HG02852 (cell line): ENCODE measurements around the gene NDEL1.

ENCODE experiments used
- ATAC-seq: cut with Tn5 transposase; IDR thresholded peaks from one replicate; pipeline ENCODE4 v1.9.1; 2021; ENCODE audit warnings: mild to moderate bottlenecking, moderate library complexity; ENCODE audit not compliant: unreplicated experiment

Gene NDEL1

GRCh38 chr17:8477171-8477570 is 41.5 kb downstream of the NDEL1 start:
- no peak for ATAC-seq

DNA sequence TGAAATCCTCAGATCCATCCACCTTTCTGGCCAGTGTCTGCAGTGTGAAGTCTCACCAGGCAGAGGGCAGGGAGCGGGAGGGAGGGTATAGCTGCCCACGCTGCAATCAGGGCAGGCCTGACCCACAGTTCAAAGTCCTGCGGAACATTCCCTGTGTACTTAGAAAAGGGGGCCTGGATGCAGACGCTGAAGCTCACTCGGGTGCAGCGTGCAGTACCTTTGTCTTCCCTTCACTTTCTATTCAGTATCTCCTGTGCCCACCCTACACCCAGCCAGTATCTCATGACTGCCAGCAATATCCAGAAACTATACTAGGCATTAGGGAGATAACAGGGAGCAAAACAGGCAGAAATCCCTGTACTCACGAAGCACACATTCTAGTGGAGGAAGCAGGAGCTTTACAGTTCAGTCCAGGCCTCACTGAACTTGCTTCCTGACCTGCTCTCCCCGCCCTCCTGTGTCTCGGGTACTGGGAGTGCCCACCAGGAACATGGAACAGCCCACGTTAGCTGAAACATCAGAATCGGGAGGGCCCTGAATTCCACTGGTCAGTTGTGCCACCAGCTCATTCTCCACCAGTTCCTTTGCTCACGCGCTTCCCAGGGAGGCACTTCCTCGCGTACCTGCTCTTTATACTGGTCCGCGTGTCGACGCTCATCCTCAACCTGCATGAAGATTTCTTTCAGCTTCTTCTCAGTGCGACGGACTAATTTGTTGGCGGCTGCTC is 42.2 kb downstream of the NDEL1 start:
- no peak for ATAC-seq

DNA sequence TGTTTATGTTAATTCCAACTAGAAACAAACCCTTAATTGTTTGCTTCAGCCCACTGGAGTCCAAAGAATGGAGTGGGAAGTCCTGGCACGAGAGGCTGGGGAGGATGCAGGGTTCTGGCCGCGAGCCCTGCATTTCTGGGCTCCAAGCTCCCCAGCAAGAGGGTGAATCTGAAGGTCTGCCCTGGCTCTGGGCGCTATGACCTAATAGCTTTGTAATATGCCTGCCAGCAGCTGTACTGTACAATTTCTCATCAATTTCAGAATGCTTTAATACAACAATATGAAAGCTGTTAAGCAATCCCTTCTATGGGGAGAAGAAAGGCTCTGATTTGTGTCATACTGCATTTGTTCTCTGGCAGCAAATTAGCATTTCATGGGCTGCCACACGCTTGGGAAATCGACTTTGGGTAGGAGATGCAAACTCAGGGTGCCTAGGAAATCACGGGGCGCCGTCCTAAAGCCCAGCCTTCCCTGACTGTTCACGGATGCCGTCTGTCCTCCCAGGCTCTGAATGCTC is 43.8 kb downstream of the NDEL1 start:
- ATAC-seq = no peak

- ATAC-seq = no peak
These were observed 44.6 kb downstream of the NDEL1 start for GRCh38 chr17:8480011-8480976.

DNA sequence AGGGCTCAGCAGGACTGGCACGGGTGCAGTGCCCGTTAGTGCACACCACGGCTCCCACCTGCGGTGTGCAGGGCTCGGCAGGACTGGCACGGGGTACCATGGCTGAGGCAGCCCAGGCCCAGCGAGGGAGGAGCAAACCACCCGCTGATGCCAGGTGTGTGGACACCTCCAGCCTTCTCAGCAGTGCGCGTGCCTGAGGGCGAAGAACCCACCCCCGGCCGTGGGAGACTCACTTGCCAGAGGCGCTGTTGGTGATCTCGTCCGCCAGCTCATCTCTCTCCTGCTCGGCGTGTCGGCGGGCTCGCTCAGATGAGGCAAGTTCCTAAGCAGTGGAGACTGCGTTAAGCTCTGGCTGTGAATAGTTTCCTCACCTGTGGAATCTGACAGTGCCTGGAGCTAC is 45.4 kb downstream of the NDEL1 start:
- ATAC-seq = no peak

DNA sequence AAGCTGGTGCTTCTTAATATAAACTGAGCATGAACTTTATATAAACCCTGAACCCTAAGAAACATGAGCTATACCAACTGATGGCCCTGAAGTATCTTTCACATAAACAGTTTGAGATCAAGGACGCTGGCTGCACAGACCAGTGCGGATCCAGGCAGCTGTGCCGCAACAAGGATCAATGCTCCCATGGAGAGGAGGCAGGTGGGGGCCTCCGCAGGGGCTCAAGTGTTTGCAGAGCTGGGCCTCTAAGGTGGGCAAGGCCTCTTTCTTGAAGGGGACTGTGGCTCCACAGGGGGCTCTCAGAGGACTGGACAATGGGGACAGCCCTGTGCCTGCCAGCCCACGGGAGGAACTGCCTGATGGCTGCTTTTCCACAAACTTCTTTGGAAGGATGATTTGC is 46.0 kb downstream of the NDEL1 start:
- ATAC-seq = no peak

DNA sequence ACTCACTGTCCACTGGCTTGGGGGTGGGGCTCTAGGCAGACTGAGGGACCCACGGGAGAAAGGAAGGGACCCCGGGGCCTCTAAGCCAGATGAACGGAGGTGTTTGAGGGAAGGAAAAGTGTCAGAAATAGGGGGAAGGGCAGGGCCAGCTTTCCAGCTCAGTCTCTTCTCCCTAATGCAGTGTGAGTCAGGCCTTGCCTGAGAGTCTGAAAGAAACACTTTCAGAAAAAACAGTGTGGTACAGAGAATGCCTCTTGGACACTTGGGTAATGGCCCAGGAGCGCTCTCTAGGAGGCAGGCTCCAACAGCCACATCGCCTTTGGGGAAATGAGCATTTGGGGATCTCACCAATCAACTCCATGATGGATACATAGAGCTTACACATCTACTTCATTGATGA is 46.9 kb downstream of the NDEL1 start:
- ATAC-seq = no peak

DNA sequence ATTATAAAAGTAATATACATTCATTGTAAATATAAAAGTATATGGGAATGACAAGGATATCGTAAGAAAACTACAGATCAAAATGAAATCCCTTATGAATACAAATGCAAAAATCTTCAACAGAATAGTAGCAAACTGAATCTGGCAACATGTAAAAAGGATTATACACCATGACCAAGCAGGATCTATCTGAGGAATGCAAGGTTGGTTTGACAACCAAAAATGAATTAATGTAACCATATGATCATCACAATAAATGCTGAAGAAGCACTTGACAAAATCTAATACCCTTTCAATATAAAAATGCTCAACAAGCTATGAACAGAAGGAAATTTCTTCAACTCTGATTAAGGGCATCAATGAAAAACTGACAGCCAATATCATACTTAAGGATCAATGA is 48.8 kb downstream of the NDEL1 start:
- no peak for ATAC-seq

GRCh38 chr17:8485491-8485890 is 49.8 kb downstream of the NDEL1 start:
- ATAC-seq = no peak

DNA sequence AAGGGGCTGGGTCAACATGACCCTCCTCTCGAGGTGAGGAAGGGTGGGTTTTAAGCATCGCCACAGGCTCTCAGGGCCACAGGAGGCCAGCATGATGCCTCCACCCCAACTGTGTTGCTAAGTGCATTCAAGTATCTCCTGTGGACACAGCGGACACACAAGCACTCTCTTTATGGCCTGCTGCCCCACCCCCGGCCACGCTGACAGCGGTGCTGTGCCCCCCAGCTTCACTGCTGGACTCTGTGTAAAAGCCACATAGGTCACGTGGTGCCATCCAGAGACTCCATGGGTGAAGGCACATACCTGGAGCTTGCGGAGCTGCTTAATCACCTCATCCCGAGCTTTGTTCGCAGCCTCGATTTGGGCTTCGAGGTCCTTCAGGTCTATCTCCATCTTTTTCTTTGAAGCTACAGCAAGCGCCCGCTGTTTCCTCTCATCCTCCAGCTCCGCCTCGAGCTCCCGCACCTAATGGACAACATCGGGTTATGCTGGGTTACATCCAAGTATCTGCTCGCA is 51.5 kb downstream of the NDEL1 start:
- no peak for ATAC-seq

GRCh38 chr17:8487743-8488142 is 52.1 kb downstream of the NDEL1 start:
- no peak for ATAC-seq

DNA sequence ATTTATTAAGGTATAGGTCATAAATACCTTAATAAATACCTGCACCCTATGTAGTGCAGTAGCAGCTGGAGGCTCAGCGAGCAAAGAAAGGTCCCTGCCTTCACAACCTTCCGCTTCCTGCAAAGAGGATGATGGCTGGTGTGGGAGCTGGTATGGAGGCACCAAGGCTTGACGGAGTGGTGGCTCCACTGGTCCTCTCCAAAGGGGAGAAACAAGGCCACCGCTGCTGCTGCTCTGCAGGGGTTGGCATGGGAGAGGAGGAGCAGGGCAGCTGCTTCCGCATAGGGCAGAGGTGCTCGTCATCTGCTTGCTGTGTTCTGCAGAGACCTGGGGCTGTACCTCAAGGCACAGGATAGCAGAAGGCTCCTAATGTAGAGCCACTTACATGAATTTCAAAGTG is 52.8 kb downstream of the NDEL1 start:
- no peak for ATAC-seq

- ATAC-seq = no peak
These were observed 53.2 kb downstream of the NDEL1 start for GRCh38 chr17:8488901-8489300.

DNA sequence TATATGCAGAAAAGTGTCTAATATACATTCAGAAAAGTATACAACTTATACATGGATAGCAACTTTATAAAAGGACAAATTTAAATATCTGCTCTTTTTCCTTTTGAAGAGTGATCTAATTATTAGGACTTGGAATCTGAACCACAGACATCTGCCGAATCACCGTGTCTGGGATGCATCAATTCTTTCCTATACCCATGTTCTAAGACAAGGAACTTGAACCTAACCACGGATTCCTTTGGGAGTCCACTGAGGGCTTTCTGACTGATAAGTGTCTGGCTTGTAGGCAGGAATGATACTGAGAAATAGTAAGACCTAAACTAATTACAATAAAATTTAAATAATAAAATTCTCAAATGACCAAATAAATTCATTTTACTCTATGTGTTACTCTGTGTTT is 54.2 kb downstream of the NDEL1 start:
- ATAC-seq = no peak

DNA sequence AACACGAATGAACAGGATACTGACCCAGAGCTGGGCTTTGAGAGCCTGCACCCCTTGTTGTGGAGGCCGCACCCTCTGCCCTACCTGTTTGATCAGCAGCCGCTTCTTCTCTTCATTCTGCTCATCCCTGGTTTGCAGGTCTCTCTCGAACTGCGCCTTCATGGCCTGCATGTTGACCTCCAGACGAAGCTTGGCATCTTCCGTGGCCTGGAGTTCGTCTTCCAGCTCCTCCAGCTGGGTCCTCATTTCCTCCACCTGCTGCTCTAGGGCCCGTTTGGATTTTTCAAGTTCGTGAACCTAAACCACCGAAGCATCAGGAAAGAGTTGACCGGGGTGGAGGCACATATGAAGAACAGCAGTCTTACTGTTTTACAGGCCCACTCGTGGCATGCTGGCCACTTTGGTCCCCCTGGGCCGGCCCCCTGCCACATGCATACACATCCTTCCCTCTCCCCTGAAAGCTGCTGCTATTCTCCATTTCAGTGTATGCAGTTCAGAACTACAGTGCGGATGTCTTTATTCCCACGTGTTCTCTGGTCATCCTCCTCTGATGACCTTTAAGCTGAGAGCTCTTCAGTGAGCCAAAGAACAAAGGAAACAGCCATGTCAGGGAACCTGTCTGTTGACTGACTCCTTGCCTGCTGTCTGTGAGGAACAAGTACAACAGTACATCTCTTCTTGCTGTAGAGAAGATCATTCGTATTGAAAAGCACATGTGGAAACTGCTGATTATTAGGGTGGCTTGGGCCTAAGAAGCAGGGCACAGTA is 54.8 kb downstream of the NDEL1 start:
- no peak for ATAC-seq

DNA sequence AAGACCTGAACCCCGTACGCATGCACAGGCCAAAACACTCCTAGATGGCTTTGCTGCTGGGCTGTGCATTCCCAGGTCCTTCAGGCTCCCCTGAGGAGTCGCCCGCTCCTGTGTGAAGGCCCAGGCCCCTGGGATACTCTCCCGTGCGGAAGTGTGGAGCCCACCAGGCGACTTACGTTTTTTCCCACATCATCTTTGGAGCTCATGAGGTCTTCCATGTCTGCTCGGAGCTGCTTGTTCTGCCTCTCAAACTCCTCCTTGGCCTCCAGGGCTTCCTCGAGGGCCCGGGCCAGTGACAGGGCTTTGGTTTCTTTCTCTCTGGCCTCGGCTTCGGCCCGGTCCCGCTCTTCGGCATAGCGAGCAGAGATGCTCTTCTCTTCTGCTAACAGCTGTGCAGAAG is 56.4 kb downstream of the NDEL1 start:
- ATAC-seq = no peak

DNA sequence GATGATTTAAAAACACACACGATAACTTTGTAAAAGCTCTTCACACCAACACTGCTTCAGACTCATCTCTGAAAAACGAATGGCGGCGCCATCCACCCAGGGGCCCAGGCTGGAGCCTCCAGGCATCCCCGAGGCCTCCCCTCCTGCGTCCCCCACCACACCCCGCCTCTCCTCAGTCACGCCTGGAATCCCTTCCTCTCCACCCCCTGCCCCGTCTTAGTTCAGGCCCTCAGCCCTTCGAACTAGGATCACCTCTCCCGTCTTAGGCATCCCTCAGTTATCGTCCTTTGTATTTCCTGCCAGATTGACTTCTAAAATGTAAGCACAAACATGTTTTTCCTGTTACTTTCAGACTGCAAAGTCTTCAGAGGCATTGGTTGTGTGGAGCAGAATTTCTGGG is 58.3 kb downstream of the NDEL1 start:
- no peak for ATAC-seq

GRCh38 chr17:8494506-8495111 is 58.9 kb downstream of the NDEL1 start:
- no peak for ATAC-seq

GRCh38 chr17:8496081-8496480 is 60.4 kb downstream of the NDEL1 start:
- ATAC-seq = no peak

DNA sequence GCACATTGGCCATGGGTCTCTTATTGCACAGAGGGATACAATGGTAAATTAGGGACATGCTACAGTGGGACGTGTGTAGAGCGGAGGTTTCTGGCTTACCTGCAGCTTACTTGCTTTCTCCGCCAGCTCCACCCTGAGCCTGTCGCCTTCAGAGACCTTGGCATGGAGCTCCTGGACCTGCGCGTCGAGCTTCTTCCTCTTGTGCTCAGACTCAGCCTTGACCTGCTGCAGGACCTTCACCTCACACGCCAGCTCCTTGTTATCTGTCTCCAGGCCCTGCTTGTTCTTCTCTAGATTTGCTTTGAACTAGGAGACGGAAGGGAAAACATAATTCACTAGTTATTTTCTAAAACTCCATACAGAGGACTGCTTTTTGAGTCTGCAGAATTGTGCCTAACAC is 63.5 kb downstream of the NDEL1 start:
- no peak for ATAC-seq

DNA sequence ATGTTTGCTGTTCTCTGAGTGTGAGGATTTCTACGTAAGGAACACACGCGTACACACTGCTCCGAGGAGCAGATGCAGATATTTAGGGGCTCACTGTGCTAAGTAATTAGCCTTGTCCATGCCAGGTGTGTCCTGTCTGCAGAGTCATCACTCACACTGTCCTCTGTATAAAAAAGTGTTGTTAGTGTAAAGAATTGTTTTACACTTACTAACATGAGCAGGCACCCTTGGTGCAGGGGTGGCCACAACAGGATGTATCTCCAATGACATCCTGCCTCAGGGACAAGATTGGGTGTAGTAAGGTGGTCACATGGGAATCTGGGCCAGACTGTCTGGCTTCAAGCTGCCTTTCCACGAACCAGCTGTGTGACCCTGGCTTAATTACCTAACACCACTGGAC is 63.9 kb downstream of the NDEL1 start:
- ATAC-seq = no peak
